B cell (primary cell): Measurements from ENCODE around the gene ZPLD1. TPM values are rescaled to one million over a fixed set of nuclear protein-coding genes. Genes with fewer than 3 reads are reported as not detected.

Experiments used
- ATAC-seq: fragments of 200-7000 bp; cut with Tn5 transposase; one replicate; pipeline ENCODE4 v1.10.0; 2021; ENCODE audit warnings: low read depth, mild to moderate bottlenecking, moderate number of reproducible peaks, moderate library complexity
- CTCF ChIA-PET: fragments of 350-600 bp; sonication (Branson Sonifier 250); formaldehyde crosslinking; loops from one replicate; lab custom pipeline; 2021; ENCODE audit warnings: antibody characterized with exemption, inconsistent platforms; lab: Charles Lee
- POLR2A ChIA-PET: fragments of 350-600 bp; sonication (Branson Sonifier 250); formaldehyde crosslinking; loops from one replicate; lab custom pipeline; 2021; ENCODE audit warnings: antibody characterized with exemption; lab: Charles Lee
- DNase-seq: peaks from one replicate; pipeline ENCODE4 v3.0.0; 2013
- H2AFZ ChIP-seq: 2 replicates; pipeline ENCODE4 v1.6.1; 2012; ENCODE audit warnings: mild to moderate bottlenecking, low read depth, low read length; ENCODE audit not compliant: insufficient read depth, poor library complexity, severe bottlenecking
- H3K27ac ChIP-seq, 2 donors: 1 replicate in 1 of 2; 2 replicates in 1 of 2; pipeline ENCODE4 v1.5.1; 2012 to 2013; ENCODE audit warnings: low read length in 2 of 2, mild to moderate bottlenecking in 2 of 2, moderate library complexity in 1 of 2
- H3K27me3 ChIP-seq, 4 experiments: fragments of 200-600 bp in 1 of 4; sonication (generic) in 1 of 4; replicated peaks in 1 of 4; 1 replicate in 2 of 4; 2 replicates in 2 of 4; pipeline versions ENCODE4 v1.6.1 to v1.7.0; 2013 to 2016; ENCODE audit warnings: low read length in 3 of 4, mild to moderate bottlenecking in 2 of 4, mixed read lengths in 1 of 4, moderate library complexity in 1 of 4; ENCODE audit not compliant: insufficient read depth in 4 of 4, control insufficient read depth in 3 of 4; ENCODE audit errors: control extremely low read depth in 1 of 4
- H3K36me3 ChIP-seq, 2 experiments: replicated peaks in 1 of 2; 1 replicate in 1 of 2; 2 replicates in 1 of 2; pipeline versions ENCODE4 v1.6.1 to v1.7.1; 2013; ENCODE audit warnings: low read length in 1 of 2; ENCODE audit not compliant: insufficient read depth in 2 of 2, control insufficient read depth in 1 of 2; ENCODE audit errors: control extremely low read depth in 1 of 2, extremely low read depth in 1 of 2
- H3K4me1 ChIP-seq, 2 donors: fragments of 200-600 bp in 1 of 2; sonication (generic) in 1 of 2; 1 replicate in 1 of 2; 2 replicates in 1 of 2; pipeline versions ENCODE4 v1.5.1 to v1.6.1; 2013 to 2017; ENCODE audit warnings: low read length in 2 of 2; ENCODE audit not compliant: control insufficient read depth in 2 of 2, insufficient read depth in 2 of 2
- H3K4me2 ChIP-seq: replicated peaks from 2 replicates; pipeline ENCODE3; 2012; ENCODE audit warnings: mild to moderate bottlenecking, low read depth, low read length; ENCODE audit not compliant: poor library complexity, severe bottlenecking
- H3K4me3 ChIP-seq, 5 experiments: fragments of 200-600 bp in 1 of 5; sonication (generic) in 1 of 5; 1 replicate in 3 of 5; 2 replicates in 2 of 5; pipeline versions ENCODE4 v1.5.1 to v1.7.0; 2011 to 2016; ENCODE audit warnings: low read length in 4 of 5, mild to moderate bottlenecking in 4 of 5, low read depth in 2 of 5, control low read depth in 1 of 5, moderate library complexity in 1 of 5; ENCODE audit not compliant: insufficient read depth in 1 of 5; ENCODE audit errors: control extremely low read depth in 1 of 5, extremely low read depth in 1 of 5
- H3K79me2 ChIP-seq: fragments of 200-600 bp; sonication (generic); one replicate; pipeline ENCODE4 v1.6.0; 2016; ENCODE audit warnings: low read length; ENCODE audit not compliant: control insufficient read depth, insufficient read depth
- H3K9ac ChIP-seq: fragments of 200-600 bp; sonication (generic); 2 replicates; pipeline ENCODE4 v1.6.1; 2017; ENCODE audit warnings: mild to moderate bottlenecking, low read length, moderate library complexity
- H3K9me3 ChIP-seq, 3 donors: one replicate each; pipeline versions ENCODE4 v1.6.1 to v1.7.1; 2013; ENCODE audit warnings: low read length in 2 of 3; ENCODE audit not compliant: control insufficient read depth in 2 of 3, insufficient read depth in 1 of 3; ENCODE audit errors: control extremely low read depth in 1 of 3
- H4K20me1 ChIP-seq: 2 replicates; pipeline ENCODE4 v1.6.0; 2012; ENCODE audit warnings: mild to moderate bottlenecking, low read length; ENCODE audit not compliant: insufficient read depth, control insufficient read depth, poor library complexity, severe bottlenecking
- H3K27ac Mint-ChIP-seq: one replicate; pipeline ENCODE4 v1.8.0; 2021; ENCODE audit warnings: mixed read lengths
- H3K27me3 Mint-ChIP-seq: one replicate; pipeline ENCODE4 v1.8.0; 2021; ENCODE audit warnings: mixed read lengths
- H3K4me1 Mint-ChIP-seq: one replicate; pipeline ENCODE4 v1.8.0; 2021; ENCODE audit warnings: mixed read lengths
- H3K4me3 Mint-ChIP-seq: one replicate; pipeline ENCODE4 v1.8.0; 2021; ENCODE audit warnings: mixed read lengths
- H3K9me3 Mint-ChIP-seq: one replicate; pipeline ENCODE4 v1.8.0; 2022; ENCODE audit warnings: mixed read lengths; ENCODE audit not compliant: insufficient read depth
- EZH2 ChIP-seq: IDR thresholded peaks from 2 replicates; pipeline ENCODE4 v1.6.1; 2012; ENCODE audit warnings: borderline replicate concordance, low read depth, mild to moderate bottlenecking, moderate library complexity, low read length; ENCODE audit not compliant: insufficient read depth, poor library complexity, severe bottlenecking
- WGBS: methylation state at CpG from one replicate; pipeline ENCODE4 v1.1.5; 2013; ENCODE audit warnings: missing lambda C conversion rate; ENCODE audit not compliant: insufficient coverage; 5-methylcytosine and 5-hydroxymethylcytosine counted together
- intact Hi-C: fragments of 100-400 bp; cut with micrococcal nuclease; formaldehyde crosslinking; loops from one replicate; pipeline ENCODE4 v1.10.0; 2022
- polyA minus RNA-seq: library from RNA; depleted of rRNA, polyadenylated mRNA; stranded (reverse); fragments of >200 nt; gene quantifications from 2 replicates; pipeline ENCODE4 v1.2.3, GENCODE V29; 2012
- polyA plus RNA-seq: library from polyadenylated mRNA; depleted of rRNA; stranded (reverse); fragments of >200 nt; gene quantifications from 2 replicates; pipeline ENCODE4 v1.2.3, GENCODE V29; 2012
- total RNA-seq, 2 donors: library from RNA; stranded (reverse); fragments of 120-200 nt in 1 of 2; gene quantifications; 1 replicate in 1 of 2; 2 replicates in 1 of 2; pipeline versions ENCODE4 v1.2.3 to v1.2.4, GENCODE V29; 2013 to 2022
- TF ChIP-seq, protein P1 (sequence below): fragments of 200-600 bp; IDR thresholded peaks from one replicate; pipeline ENCODE4 v1.8.0; 2022; ENCODE audit warnings: antibody characterized with exemption, mild to moderate bottlenecking

The ZPLD1 gene
- total RNA-seq = not detected in 2 replicates
- total RNA-seq (2013) = not detected
- not detected in 2 replicates for polyA plus RNA-seq
- polyA minus RNA-seq = not detected in 2 replicates

DNA sequence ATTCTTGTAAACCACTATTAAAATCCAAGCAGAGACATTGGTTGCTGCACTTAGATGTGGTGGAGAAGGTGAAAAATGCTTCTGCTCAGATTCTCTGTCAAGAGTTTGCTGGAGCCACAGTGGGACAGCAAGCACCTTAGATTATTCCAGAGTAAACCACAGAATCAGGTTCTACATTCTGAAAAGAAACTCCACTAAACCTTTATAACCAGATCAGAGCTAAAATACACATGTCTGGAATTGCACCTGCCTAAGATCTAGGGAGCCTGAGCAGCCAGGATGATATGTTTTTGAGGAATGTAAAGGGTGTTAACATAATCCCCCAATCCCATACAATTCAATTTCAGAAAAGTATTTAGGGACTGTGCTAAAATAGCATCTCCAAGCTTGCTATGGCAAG, at the start of gene ZPLD1:
TSS of gene ZPLD1 (plus strand) at position 301 of the 400 bp plus-strand sequence. CDS start 3,473 bp downstream, outside the sequence.
- no peak within 1 kb of the TSS for H3K27ac Mint-ChIP-seq
- DNase-seq (no peak), ATAC-seq (no peak)
- Histone ChIP-seq H3K4me3 (no peak within 1 kb of the TSS), H4K20me1 (no peaks in the 10 kb centered on the region), H2AFZ (no peak within 1 kb of the TSS), H3K36me3 (no peaks in the 10 kb centered on the region), H3K27me3 (peaks cover 0 to 5% (median 0%) of the 10 kb centered on the region in 4 experiments), H3K4me1 (no peaks in the 10 kb centered on the region), H3K9ac (no peak within 1 kb of the TSS), H3K4me2 (no peak within 1 kb of the TSS), H3K9me3 (no peaks in the 10 kb centered on the region), H3K27ac (no peak within 1 kb of the TSS), H3K79me2 (no peaks in the 10 kb centered on the region)
- no peak within 1 kb of the TSS for H3K4me3 Mint-ChIP-seq
- intact Hi-C loops = no loop called here
- H3K27me3 Mint-ChIP-seq = peaks cover 9% of the 10 kb centered on the region
- no peaks in the 10 kb centered on the region for H3K4me1 Mint-ChIP-seq
- ChIA-PET POLR2A (no interaction called here), CTCF (no interaction called here)
- H3K9me3 Mint-ChIP-seq = no peaks in the 10 kb centered on the region
- TF ChIP-seq, protein P1, sequence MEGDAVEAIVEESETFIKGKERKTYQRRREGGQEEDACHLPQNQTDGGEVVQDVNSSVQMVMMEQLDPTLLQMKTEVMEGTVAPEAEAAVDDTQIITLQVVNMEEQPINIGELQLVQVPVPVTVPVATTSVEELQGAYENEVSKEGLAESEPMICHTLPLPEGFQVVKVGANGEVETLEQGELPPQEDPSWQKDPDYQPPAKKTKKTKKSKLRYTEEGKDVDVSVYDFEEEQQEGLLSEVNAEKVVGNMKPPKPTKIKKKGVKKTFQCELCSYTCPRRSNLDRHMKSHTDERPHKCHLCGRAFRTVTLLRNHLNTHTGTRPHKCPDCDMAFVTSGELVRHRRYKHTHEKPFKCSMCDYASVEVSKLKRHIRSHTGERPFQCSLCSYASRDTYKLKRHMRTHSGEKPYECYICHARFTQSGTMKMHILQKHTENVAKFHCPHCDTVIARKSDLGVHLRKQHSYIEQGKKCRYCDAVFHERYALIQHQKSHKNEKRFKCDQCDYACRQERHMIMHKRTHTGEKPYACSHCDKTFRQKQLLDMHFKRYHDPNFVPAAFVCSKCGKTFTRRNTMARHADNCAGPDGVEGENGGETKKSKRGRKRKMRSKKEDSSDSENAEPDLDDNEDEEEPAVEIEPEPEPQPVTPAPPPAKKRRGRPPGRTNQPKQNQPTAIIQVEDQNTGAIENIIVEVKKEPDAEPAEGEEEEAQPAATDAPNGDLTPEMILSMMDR = no peak
- no peak for TF ChIP-seq EZH2

DNA sequence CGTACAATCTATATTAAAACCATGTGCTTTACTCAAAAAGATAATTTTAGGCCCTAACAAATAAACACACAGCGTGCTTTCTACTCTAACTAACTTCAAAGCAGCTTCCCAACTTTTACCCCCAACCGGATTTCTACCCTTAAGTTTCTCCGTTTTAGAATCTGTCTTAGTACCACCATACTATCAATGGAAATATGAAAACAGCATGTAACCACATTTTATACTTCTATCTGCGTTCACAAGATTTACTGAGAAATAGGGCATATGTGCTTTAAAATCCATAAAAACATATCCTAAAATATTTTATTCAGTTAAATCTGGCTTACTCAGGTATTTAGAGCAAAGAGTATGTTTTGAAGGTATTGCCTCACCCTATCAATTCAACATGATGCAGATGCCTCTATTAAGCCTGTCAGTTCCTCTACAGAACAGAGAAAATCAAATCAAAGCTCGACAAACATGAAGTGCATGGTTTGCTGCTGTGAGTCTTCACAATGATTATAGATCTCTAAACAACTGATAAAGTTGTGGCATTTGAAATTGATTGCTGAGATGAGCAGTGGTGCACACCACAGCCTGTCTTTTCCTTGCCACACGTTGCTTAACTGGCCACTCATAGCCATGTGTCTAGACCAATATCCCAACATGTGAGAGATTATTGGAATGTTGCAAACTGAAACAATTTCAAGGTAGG, 44.5 kb upstream of the ZPLD1 start:
- H3K27me3 ChIP-seq = no peaks in the 10 kb centered on the region
- intact Hi-C loops = no loop called here
- ATAC-seq = no peak
- H3K4me2 ChIP-seq = no peak overlapping the region
- no peak overlapping the region for H3K9ac ChIP-seq
- H3K27ac ChIP-seq = no peak overlapping the region
- no peaks in the 10 kb centered on the region for H4K20me1 ChIP-seq
- POLR2A ChIA-PET = no interaction called here
- no peaks in the 10 kb centered on the region for H3K4me1 ChIP-seq
- H3K4me1 Mint-ChIP-seq = no peaks in the 10 kb centered on the region
- H3K9me3 ChIP-seq = no peaks in the 10 kb centered on the region
- no peak overlapping the region for H2AFZ ChIP-seq
- no peak for DNase-seq
- CTCF ChIA-PET = no interaction called here
- peaks cover 8% of the 10 kb centered on the region for H3K27me3 Mint-ChIP-seq
- H3K79me2 ChIP-seq = no peaks in the 10 kb centered on the region
- WGBS = 94% methylated on average over 3 of the region's 7 CpGs
- TF ChIP-seq, protein P1 = no peak
- TF ChIP-seq EZH2 = no peak
- H3K27ac Mint-ChIP-seq = no peak overlapping the region
- H3K4me3 Mint-ChIP-seq = no peak overlapping the region
- no peak overlapping the region for H3K4me3 ChIP-seq
- H3K36me3 ChIP-seq = no peaks in the 10 kb centered on the region
- H3K9me3 Mint-ChIP-seq = no peaks in the 10 kb centered on the region
